Measurements from ENCODE around the gene KSR1. TPM values are rescaled to one million over a fixed set of nuclear protein-coding genes. Genes with fewer than 3 reads are reported as not detected.

The KSR1 gene
- total RNA-seq, 1 donor from 2014 or later = 9.5 TPM

GRCh38 chr17:27562777-27563455 is 106.7 kb downstream of the KSR1 start:
- no peak for DNase-seq
- H3K4me3 ChIP-seq = no peak overlapping the region
- no peak for TF ChIP-seq CTCF (IDR thresholded peaks at IDR 0.05; ENCODE audit: borderline replicate concordance)
- no peaks in the 10 kb centered on the region for H3K27me3 ChIP-seq (ENCODE audit: low read depth)
- intact Hi-C loops (cut with micrococcal nuclease) = no loop called here
- H3K36me3 ChIP-seq = no peaks in the 10 kb centered on the region
- peak overlapping the region; percentile 52 for H3K27ac ChIP-seq (replicated peaks)
- H3K4me1 ChIP-seq = peaks cover 69% of the 10 kb centered on the region
- H3K9me3 ChIP-seq (replicated peaks) = no peaks in the 10 kb centered on the region

- no peaks in the 10 kb centered on the region for H3K9me3 ChIP-seq (replicated peaks)
- no peak for DNase-seq
- no peak overlapping the region for H3K4me3 ChIP-seq
- intact Hi-C loops (cut with micrococcal nuclease) = no loop called here
- H3K36me3 ChIP-seq = no peaks in the 10 kb centered on the region
- H3K27ac ChIP-seq (replicated peaks) = peak overlapping the region; percentile 52
- no peaks in the 10 kb centered on the region for H3K27me3 ChIP-seq (ENCODE audit: low read depth)
- no peak for TF ChIP-seq CTCF (IDR thresholded peaks at IDR 0.05; ENCODE audit: borderline replicate concordance)
- H3K4me1 ChIP-seq = peaks cover 75% of the 10 kb centered on the region
Measured at GRCh38 chr17:27563532-27563931, 107.3 kb downstream of the KSR1 start.

DNA sequence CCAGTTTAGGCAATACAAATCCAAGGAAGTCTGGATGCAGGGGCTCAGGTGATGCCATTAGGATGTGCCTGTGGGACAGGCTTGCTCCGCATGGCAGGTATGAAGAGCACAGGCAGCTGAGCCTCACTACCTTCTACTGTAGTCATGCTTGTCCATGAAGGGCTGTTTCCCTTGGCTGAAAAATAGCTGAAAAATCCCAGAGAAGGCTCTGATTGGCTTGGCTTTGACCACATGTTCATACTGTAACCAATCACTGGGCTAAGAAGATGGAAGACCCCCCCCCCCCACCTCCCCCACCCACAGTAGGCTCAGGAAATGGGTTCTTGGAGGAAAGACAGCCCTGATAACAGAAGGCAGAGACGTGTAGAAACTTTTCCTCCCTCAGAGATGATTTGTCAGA is 108.2 kb downstream of the KSR1 start:
- Histone ChIP-seq H3K27me3 (ENCODE audit: low read depth) (no peaks in the 10 kb centered on the region), H3K9me3 (replicated peaks) (no peaks in the 10 kb centered on the region), H3K4me3 (no peak overlapping the region), H3K27ac (replicated peaks) (peak overlapping the region; percentile 52), H3K36me3 (no peaks in the 10 kb centered on the region), H3K4me1 (peaks cover 75% of the 10 kb centered on the region)
- no peak for TF ChIP-seq CTCF (IDR thresholded peaks at IDR 0.05; ENCODE audit: borderline replicate concordance)
- intact Hi-C loops (cut with micrococcal nuclease) = no loop called here
- no peak for DNase-seq

DNA sequence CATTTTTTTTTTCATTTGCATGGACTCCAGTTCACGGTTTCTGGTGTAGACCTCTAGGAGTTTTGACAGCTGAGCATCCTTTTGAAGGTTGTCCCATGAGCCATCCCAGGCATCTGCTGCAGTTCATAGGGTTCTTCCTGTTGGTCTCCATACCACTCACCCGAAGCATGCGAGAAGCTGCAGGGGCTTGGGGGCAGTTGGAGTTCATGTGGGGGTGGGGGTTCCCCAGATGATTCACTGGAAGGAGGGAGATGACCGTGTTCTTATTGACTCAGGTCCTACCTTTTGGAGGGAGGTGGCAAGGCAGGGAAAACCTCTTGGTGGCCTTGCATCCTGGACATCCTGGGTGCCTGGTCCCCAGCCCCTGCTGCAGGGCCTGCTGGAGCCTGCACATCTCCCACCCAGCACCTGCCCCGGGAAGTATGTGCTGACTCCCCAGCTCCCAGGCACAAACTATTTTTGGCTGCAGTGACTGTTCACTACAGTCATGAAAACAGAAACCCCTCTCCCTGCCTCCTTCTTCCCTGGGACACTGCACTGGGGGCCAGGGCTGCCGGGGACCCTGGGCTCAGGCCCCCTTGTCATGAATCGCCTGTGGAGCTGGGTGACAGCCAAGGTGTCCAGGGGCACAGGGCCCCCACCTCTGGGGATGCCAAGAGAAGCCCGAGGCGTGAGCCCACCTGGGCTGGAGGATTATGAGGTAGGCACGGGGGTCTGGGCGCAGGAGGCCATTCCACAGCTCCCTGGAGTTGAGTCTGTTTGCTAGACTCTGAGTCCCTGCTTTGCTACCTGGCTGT is 109.8 kb downstream of the KSR1 start:
- peak overlapping the region; percentile 66 for H3K27ac ChIP-seq (replicated peaks)
- H3K36me3 ChIP-seq = no peaks in the 10 kb centered on the region
- H3K4me3 ChIP-seq = no peak overlapping the region
- intact Hi-C loops (cut with micrococcal nuclease) = no loop called here
- H3K27me3 ChIP-seq (ENCODE audit: low read depth) = no peaks in the 10 kb centered on the region
- H3K4me1 ChIP-seq = peaks cover 76% of the 10 kb centered on the region
- TF ChIP-seq CTCF (IDR thresholded peaks at IDR 0.05; ENCODE audit: borderline replicate concordance) = no peak
- no peaks in the 10 kb centered on the region for H3K9me3 ChIP-seq (replicated peaks)
- DNase-seq = no peak

- no peak for TF ChIP-seq CTCF (IDR thresholded peaks at IDR 0.05; ENCODE audit: borderline replicate concordance)
- H3K36me3 ChIP-seq = no peaks in the 10 kb centered on the region
- no peaks in the 10 kb centered on the region for H3K9me3 ChIP-seq (replicated peaks)
- no peak for DNase-seq
- peaks cover 80% of the 10 kb centered on the region for H3K4me1 ChIP-seq
- H3K27ac ChIP-seq (replicated peaks) = peak overlapping the region; percentile 66
- H3K4me3 ChIP-seq = no peak overlapping the region
- intact Hi-C loops (cut with micrococcal nuclease) = no loop called here
- no peaks in the 10 kb centered on the region for H3K27me3 ChIP-seq (ENCODE audit: low read depth)
Measured at GRCh38 chr17:27566671-27567562, 110.7 kb downstream of the KSR1 start.
